ENCODE data around the gene SIDT1. TPM values are rescaled to one million over a fixed set of nuclear protein-coding genes. Genes with fewer than 3 reads are reported as not detected.
A peak's percentile ranks its signal among the peaks of the same experiment; 100 is the strongest.

The SIDT1 gene
- total and polyA plus RNA-seq, 4 donors = 1.0 to 16.3 (median 4.6) TPM

- no peak overlapping the region for H3K4me3 ChIP-seq
- no peak overlapping the region for H3K27ac ChIP-seq (ENCODE audit: low read depth in 1 of 2, low read length in 1 of 2)
- H3K9me3 ChIP-seq (ENCODE audit: control insufficient read depth in 4 of 4, insufficient read depth in 3 of 4, low read length in 3 of 4) = peaks cover 0 to 1% (median 0%) of the 10 kb centered on the region in 4 donors
- no peak overlapping the region for H3K9ac ChIP-seq (ENCODE audit: insufficient read depth in 1 of 2, low read length in 2 of 2)
- H3K4me1 ChIP-seq (ENCODE audit: control insufficient read depth in 5 of 5, insufficient read depth in 5 of 5, low read length in 5 of 5) = peaks cover 0 to 16% (median 5%) of the 10 kb centered on the region in 5 donors
- 75 to 89% methylated on average over 16 of the region's 16 CpGs for WGBS, 2 donors
- no peak for TF ChIP-seq CTCF (IDR thresholded peaks at IDR 0.05; ENCODE audit: control extremely low read depth, extremely low read depth)
- peak in 2 of 3 donors; percentile 26 to 73 for DNase-seq
- no peak for ATAC-seq (ENCODE audit: insufficient read depth, low FRiP score)
- H3K27me3 ChIP-seq (ENCODE audit: control insufficient read depth in 3 of 3, insufficient read depth in 3 of 3, low read length in 2 of 3) = peaks cover 0 to 1% (median 0%) of the 10 kb centered on the region in 3 donors
- no peaks in the 10 kb centered on the region for H3K36me3 ChIP-seq (ENCODE audit: control insufficient read depth in 4 of 4, insufficient read depth in 4 of 4, low read length in 4 of 4)
Observed at GRCh38 chr3:113629584-113630421, 97.4 kb downstream of the SIDT1 start.

GRCh38 chr3:113630956-113631542 lies 98.7 kb downstream of the SIDT1 start:
- no peak for ATAC-seq (ENCODE audit: insufficient read depth, low FRiP score)
- no peak overlapping the region for H3K4me3 ChIP-seq
- DNase-seq = peak; percentile 45 to 77 (median 64)
- 26 to 48% methylated on average over 3 of the region's 3 CpGs for WGBS, 2 donors
- H3K27ac ChIP-seq (ENCODE audit: low read depth in 1 of 2, low read length in 1 of 2) = no peak overlapping the region
- no peaks in the 10 kb centered on the region for H3K36me3 ChIP-seq (ENCODE audit: control insufficient read depth in 4 of 4, insufficient read depth in 4 of 4, low read length in 4 of 4)
- no peaks in the 10 kb centered on the region for H3K27me3 ChIP-seq (ENCODE audit: control insufficient read depth in 3 of 3, insufficient read depth in 3 of 3, low read length in 2 of 3)
- no peak for TF ChIP-seq CTCF (IDR thresholded peaks at IDR 0.05; ENCODE audit: control extremely low read depth, extremely low read depth)
- H3K9ac ChIP-seq (ENCODE audit: insufficient read depth in 1 of 2, low read length in 2 of 2) = no peak overlapping the region
- H3K4me1 ChIP-seq (ENCODE audit: control insufficient read depth in 5 of 5, insufficient read depth in 5 of 5, low read length in 5 of 5) = peaks cover 0 to 16% (median 5%) of the 10 kb centered on the region in 5 donors
- H3K9me3 ChIP-seq (ENCODE audit: control insufficient read depth in 4 of 4, insufficient read depth in 3 of 4, low read length in 3 of 4) = peaks cover 0 to 1% (median 0%) of the 10 kb centered on the region in 4 donors

- H3K36me3 ChIP-seq (ENCODE audit: control insufficient read depth in 4 of 4, insufficient read depth in 4 of 4, low read length in 4 of 4) = no peaks in the 10 kb centered on the region
- peaks cover 0 to 16% (median 5%) of the 10 kb centered on the region in 5 donors for H3K4me1 ChIP-seq (ENCODE audit: control insufficient read depth in 5 of 5, insufficient read depth in 5 of 5, low read length in 5 of 5)
- H3K27ac ChIP-seq (ENCODE audit: low read depth in 1 of 2, low read length in 1 of 2) = no peak overlapping the region
- H3K27me3 ChIP-seq (ENCODE audit: control insufficient read depth in 3 of 3, insufficient read depth in 3 of 3, low read length in 2 of 3) = no peaks in the 10 kb centered on the region
- no peak for DNase-seq
- no peak overlapping the region for H3K9ac ChIP-seq (ENCODE audit: insufficient read depth in 1 of 2, low read length in 2 of 2)
- peaks cover 0 to 1% (median 0%) of the 10 kb centered on the region in 4 donors for H3K9me3 ChIP-seq (ENCODE audit: control insufficient read depth in 4 of 4, insufficient read depth in 3 of 4, low read length in 3 of 4)
- no peak for ATAC-seq (ENCODE audit: insufficient read depth, low FRiP score)
- TF ChIP-seq CTCF (IDR thresholded peaks at IDR 0.05; ENCODE audit: control extremely low read depth, extremely low read depth) = no peak
- WGBS, 2 donors = 79 to 88% methylated on average over 6 of the region's 6 CpGs
- H3K4me3 ChIP-seq = no peak overlapping the region
Observed at GRCh38 chr3:113631573-113631972, 99.2 kb downstream of the SIDT1 start.
